ENCODE measurements around the gene RELN. TPM values are rescaled to one million over a fixed set of nuclear protein-coding genes. Genes with fewer than 3 reads are reported as not detected.
"Not testable (repeated sequence)": the region's sequence is repeated elsewhere in the genome, so short reads cannot be mapped to it uniquely, and the experiment has no call there.

Gene RELN
- polyA plus RNA-seq, 3 donors: 9.3 to 12.0 (median 12.0) TPM

- DNase-seq (ENCODE audit: extremely low read depth in 1 of 11, low read depth in 9 of 11, low spot score in 4 of 11): peak in 1 of 11 donors; percentile 24
Observed at GRCh38 chr7:103810112-103810744, 179.2 kb downstream of the RELN start.

GRCh38 chr7:103809229-103809994, 180.0 kb downstream of the RELN start:
- DNase-seq (ENCODE audit: extremely low read depth in 1 of 11, low read depth in 9 of 11, low spot score in 4 of 11): peak in 1 of 11 donors; percentile 35

- no peak for DNase-seq (ENCODE audit: extremely low read depth in 1 of 11, low read depth in 9 of 11, low spot score in 4 of 11)
Observed at GRCh38 chr7:103805346-103805745, 184.1 kb downstream of the RELN start.

- DNase-seq (ENCODE audit: extremely low read depth in 1 of 11, low read depth in 9 of 11, low spot score in 4 of 11): no peak
Observed at GRCh38 chr7:103803631-103804030, 185.8 kb downstream of the RELN start.

- no peak for DNase-seq (ENCODE audit: extremely low read depth in 1 of 11, low read depth in 9 of 11, low spot score in 4 of 11)
Observed at GRCh38 chr7:103799298-103799697, 190.2 kb downstream of the RELN start.

GRCh38 chr7:103797647-103798307, 191.7 kb downstream of the RELN start:
- DNase-seq (ENCODE audit: extremely low read depth in 1 of 11, low read depth in 9 of 11, low spot score in 4 of 11): no peak

- DNase-seq (ENCODE audit: extremely low read depth in 1 of 11, low read depth in 9 of 11, low spot score in 4 of 11): no peak
Observed at GRCh38 chr7:103796327-103796962, 193.0 kb downstream of the RELN start.

- DNase-seq (ENCODE audit: extremely low read depth in 1 of 11, low read depth in 9 of 11, low spot score in 4 of 11): no peak
Observed at GRCh38 chr7:103795787-103796186, 193.7 kb downstream of the RELN start.

GRCh38 chr7:103795107-103795506, 194.4 kb downstream of the RELN start:
- DNase-seq (ENCODE audit: extremely low read depth in 1 of 11, low read depth in 9 of 11, low spot score in 4 of 11): no peak

GRCh38 chr7:103794424-103794823, 195.0 kb downstream of the RELN start:
- DNase-seq (ENCODE audit: extremely low read depth in 1 of 11, low read depth in 9 of 11, low spot score in 4 of 11): no peak

- DNase-seq (ENCODE audit: extremely low read depth in 1 of 11, low read depth in 9 of 11, low spot score in 4 of 11): no peak
Observed at GRCh38 chr7:103793614-103794013, 195.8 kb downstream of the RELN start.

- no peak for DNase-seq (ENCODE audit: extremely low read depth in 1 of 11, low read depth in 9 of 11, low spot score in 4 of 11)
Observed at GRCh38 chr7:103791894-103792293, 197.6 kb downstream of the RELN start.

GRCh38 chr7:103787041-103787440, 202.4 kb downstream of the RELN start:
- not testable (repeated sequence) for DNase-seq (ENCODE audit: extremely low read depth in 1 of 11, low read depth in 9 of 11, low spot score in 4 of 11)

GRCh38 chr7:103784646-103785286, 204.7 kb downstream of the RELN start:
- no peak for DNase-seq (ENCODE audit: extremely low read depth in 1 of 11, low read depth in 9 of 11, low spot score in 4 of 11)

- DNase-seq (ENCODE audit: extremely low read depth in 1 of 11, low read depth in 9 of 11, low spot score in 4 of 11): no peak
Observed at GRCh38 chr7:103781409-103781808, 208.0 kb downstream of the RELN start.

GRCh38 chr7:103780561-103780960, 208.9 kb downstream of the RELN start:
- DNase-seq (ENCODE audit: extremely low read depth in 1 of 11, low read depth in 9 of 11, low spot score in 4 of 11): not testable (repeated sequence)

- no peak for DNase-seq (ENCODE audit: extremely low read depth in 1 of 11, low read depth in 9 of 11, low spot score in 4 of 11)
Observed at GRCh38 chr7:103777440-103777839, 212.0 kb downstream of the RELN start.

GRCh38 chr7:103773726-103774125, 215.7 kb downstream of the RELN start:
- no peak for DNase-seq (ENCODE audit: extremely low read depth in 1 of 11, low read depth in 9 of 11, low spot score in 4 of 11)

GRCh38 chr7:103772171-103772773, 217.2 kb downstream of the RELN start:
- no peak for DNase-seq (ENCODE audit: extremely low read depth in 1 of 11, low read depth in 9 of 11, low spot score in 4 of 11)
